Urinary bladder (tissue), 4 donors: ENCODE results near the gene PCBD1. TPM values are rescaled to one million over a fixed set of nuclear protein-coding genes. Genes with fewer than 3 reads are reported as not detected.
A peak's percentile ranks its signal among the peaks of the same experiment; 100 is the strongest.

ENCODE experiments used
- DNase-seq: peaks from one replicate; pipeline ENCODE4 v3.0.0-alpha.2; 2015; ENCODE audit errors: extremely low spot score
- H3K27ac ChIP-seq: one replicate; pipeline ENCODE4 v1.5.1; 2013; ENCODE audit warnings: low read depth, mild to moderate bottlenecking, moderate library complexity
- H3K36me3 ChIP-seq: one replicate; pipeline ENCODE4 v1.6.1; 2013; ENCODE audit warnings: mild to moderate bottlenecking, moderate library complexity; ENCODE audit not compliant: insufficient read depth
- H3K4me1 ChIP-seq: one replicate; pipeline ENCODE4 v1.6.1; 2013; ENCODE audit warnings: mild to moderate bottlenecking, moderate library complexity; ENCODE audit not compliant: insufficient read depth
- H3K4me3 ChIP-seq: one replicate; pipeline ENCODE4 v1.5.1; 2013; ENCODE audit warnings: low read depth, low read length
- WGBS: extraction: QIAGEN DNeasy Blood & Tissue Kit; methylation state at CpG from one replicate; pipeline ENCODE4 v1.1.7; 2013; 5-methylcytosine and 5-hydroxymethylcytosine counted together
- polyA plus RNA-seq: library from polyadenylated mRNA; stranded (reverse); fragments of 200-250 nt; gene quantifications from one replicate; pipeline ENCODE4 v1.2.3, GENCODE V29; 2013
- total RNA-seq: library from RNA; depleted of rRNA; stranded (reverse); fragments of >200 nt; gene quantifications from one replicate; pipeline ENCODE4 v1.2.3, GENCODE V29; 2014
- donor health status: healthy with polysubstance abuse.
- donor health status: healthy.

PCBD1 gene
- total and polyA plus RNA-seq, 2 donors, result 25.6 to 95.0 TPM

GRCh38 chr10:70853038-70853437, 35.3 kb downstream of the PCBD1 start:
- WGBS, result 85% methylated on average over 4 of the region's 4 CpGs
- DNase-seq, result no peak
- peaks cover 1% of the 10 kb centered on the region for H3K36me3 ChIP-seq
- H3K4me3 ChIP-seq, result no peak overlapping the region
- peaks cover 1% of the 10 kb centered on the region for H3K4me1 ChIP-seq
- no peak overlapping the region for H3K27ac ChIP-seq

GRCh38 chr10:70851597-70852475, 36.5 kb downstream of the PCBD1 start:
- no peak for DNase-seq
- Histone ChIP-seq H3K4me1 (peaks cover 1% of the 10 kb centered on the region), H3K36me3 (peaks cover 2% of the 10 kb centered on the region), H3K4me3 (no peak overlapping the region), H3K27ac (no peak overlapping the region)
- WGBS, result 84% methylated on average over 5 of the region's 5 CpGs

- 82% methylated on average over 3 of the region's 3 CpGs for WGBS
- no peak overlapping the region for H3K27ac ChIP-seq
- H3K4me1 ChIP-seq, result peaks cover 1% of the 10 kb centered on the region
- DNase-seq, result no peak
- peaks cover 2% of the 10 kb centered on the region for H3K36me3 ChIP-seq
- no peak overlapping the region for H3K4me3 ChIP-seq
Observed at GRCh38 chr10:70850097-70850496, 38.3 kb downstream of the PCBD1 start.

GRCh38 chr10:70849582-70850016, 38.8 kb downstream of the PCBD1 start:
- DNase-seq, result no peak
- WGBS, result 36% methylated on average over 2 of the region's 2 CpGs

GRCh38 chr10:70847659-70848360, 40.6 kb downstream of the PCBD1 start:
- peaks cover 2% of the 10 kb centered on the region for H3K36me3 ChIP-seq
- H3K27ac ChIP-seq, result no peak overlapping the region
- 61% methylated on average over 1 of the region's 1 CpG for WGBS
- H3K4me1 ChIP-seq, result peaks cover 2% of the 10 kb centered on the region
- no peak overlapping the region for H3K4me3 ChIP-seq
- DNase-seq, result no peak

More at GRCh38 chr10:70849582-70850016, 38.8 kb downstream of the PCBD1 start:
- no peak overlapping the region for H3K27ac ChIP-seq
- H3K4me1 ChIP-seq, result peaks cover 1% of the 10 kb centered on the region
- H3K4me3 ChIP-seq, result no peak overlapping the region
- peaks cover 2% of the 10 kb centered on the region for H3K36me3 ChIP-seq

- Histone ChIP-seq H3K4me3 (no peak overlapping the region), H3K27ac (no peak overlapping the region), H3K4me1 (peaks cover 2% of the 10 kb centered on the region), H3K36me3 (peaks cover 4% of the 10 kb centered on the region)
- DNase-seq, result no peak
- WGBS, result 62% methylated on average over 2 of the region's 2 CpGs
Observed at GRCh38 chr10:70846795-70847194, 41.6 kb downstream of the PCBD1 start.

GRCh38 chr10:70845816-70846215, 42.5 kb downstream of the PCBD1 start:
- whole genome bisulfite sequencing, result 58% methylated on average over 1 of the region's 1 CpG
- H3K36me3 ChIP-seq, result peaks cover 4% of the 10 kb centered on the region
- DNase-seq, result no peak
- H3K4me3 ChIP-seq, result no peak overlapping the region
- peaks cover 2% of the 10 kb centered on the region for H3K4me1 ChIP-seq
- no peak overlapping the region for H3K27ac ChIP-seq

GRCh38 chr10:70845256-70845655, 43.1 kb downstream of the PCBD1 start:
- Histone ChIP-seq H3K36me3 (peaks cover 5% of the 10 kb centered on the region), H3K27ac (no peak overlapping the region), H3K4me3 (no peak overlapping the region), H3K4me1 (peaks cover 2% of the 10 kb centered on the region)
- no peak for DNase-seq
- WGBS, result 85% methylated on average over 2 of the region's 2 CpGs

GRCh38 chr10:70843776-70844489, 44.4 kb downstream of the PCBD1 start:
- Histone ChIP-seq H3K4me1 (peaks cover 1% of the 10 kb centered on the region), H3K27ac (no peak overlapping the region), H3K4me3 (no peak overlapping the region), H3K36me3 (peaks cover 6% of the 10 kb centered on the region)
- DNase-seq, result no peak
- WGBS, result 87% methylated on average over 2 of the region's 2 CpGs

GRCh38 chr10:70843333-70843732, 45.0 kb downstream of the PCBD1 start:
- 71% methylated on average over 2 of the region's 2 CpGs for WGBS
- no peak for DNase-seq
- no peak overlapping the region for H3K4me3 ChIP-seq
- H3K36me3 ChIP-seq, result peaks cover 6% of the 10 kb centered on the region
- H3K27ac ChIP-seq, result peak overlapping the region; percentile 2
- peaks cover 1% of the 10 kb centered on the region for H3K4me1 ChIP-seq

GRCh38 chr10:70840836-70841235, 47.5 kb downstream of the PCBD1 start:
- H3K27ac ChIP-seq, result no peak overlapping the region
- WGBS, result 87% methylated on average over 2 of the region's 2 CpGs
- DNase-seq, result no peak
- H3K36me3 ChIP-seq, result peaks cover 4% of the 10 kb centered on the region
- H3K4me1 ChIP-seq, result peaks cover 1% of the 10 kb centered on the region
- no peak overlapping the region for H3K4me3 ChIP-seq

GRCh38 chr10:70838270-70838805, 50.0 kb downstream of the PCBD1 start:
- no peak overlapping the region for H3K27ac ChIP-seq
- no peaks in the 10 kb centered on the region for H3K4me1 ChIP-seq
- 82% methylated on average over 4 of the region's 4 CpGs for WGBS
- peaks cover 4% of the 10 kb centered on the region for H3K36me3 ChIP-seq
- DNase-seq, result no peak
- no peak overlapping the region for H3K4me3 ChIP-seq

GRCh38 chr10:70837660-70838059, 50.7 kb downstream of the PCBD1 start:
- DNase-seq, result no peak
- Histone ChIP-seq H3K27ac (no peak overlapping the region), H3K4me1 (no peaks in the 10 kb centered on the region), H3K4me3 (no peak overlapping the region), H3K36me3 (peaks cover 3% of the 10 kb centered on the region)
- over 99% methylated on average over 3 of the region's 3 CpGs for WGBS
